A673 (cell line): ENCODE results near the gene SLC7A5.

Experiments used
- EZH2 ChIP-seq: fragments of 200-600 bp; sonication (generic); IDR thresholded peaks from 2 replicates; pipeline ENCODE4 v1.6.1; 2017; ENCODE audit warnings: borderline replicate concordance, low read depth, mild to moderate bottlenecking, mixed read lengths, antibody characterized with exemption, low read length; ENCODE audit not compliant: poor library complexity, severe bottlenecking
- TF ChIP-seq, protein P1 (sequence below): fragments of 300-800, 200-600 bp; sonication (generic); conservative IDR thresholded peaks from 2 replicates; pipeline ENCODE4 v1.5.1; 2017; ENCODE audit warnings: low read depth, mild to moderate bottlenecking, antibody characterized with exemption, low read length, moderate library complexity, mixed read lengths

DNA sequence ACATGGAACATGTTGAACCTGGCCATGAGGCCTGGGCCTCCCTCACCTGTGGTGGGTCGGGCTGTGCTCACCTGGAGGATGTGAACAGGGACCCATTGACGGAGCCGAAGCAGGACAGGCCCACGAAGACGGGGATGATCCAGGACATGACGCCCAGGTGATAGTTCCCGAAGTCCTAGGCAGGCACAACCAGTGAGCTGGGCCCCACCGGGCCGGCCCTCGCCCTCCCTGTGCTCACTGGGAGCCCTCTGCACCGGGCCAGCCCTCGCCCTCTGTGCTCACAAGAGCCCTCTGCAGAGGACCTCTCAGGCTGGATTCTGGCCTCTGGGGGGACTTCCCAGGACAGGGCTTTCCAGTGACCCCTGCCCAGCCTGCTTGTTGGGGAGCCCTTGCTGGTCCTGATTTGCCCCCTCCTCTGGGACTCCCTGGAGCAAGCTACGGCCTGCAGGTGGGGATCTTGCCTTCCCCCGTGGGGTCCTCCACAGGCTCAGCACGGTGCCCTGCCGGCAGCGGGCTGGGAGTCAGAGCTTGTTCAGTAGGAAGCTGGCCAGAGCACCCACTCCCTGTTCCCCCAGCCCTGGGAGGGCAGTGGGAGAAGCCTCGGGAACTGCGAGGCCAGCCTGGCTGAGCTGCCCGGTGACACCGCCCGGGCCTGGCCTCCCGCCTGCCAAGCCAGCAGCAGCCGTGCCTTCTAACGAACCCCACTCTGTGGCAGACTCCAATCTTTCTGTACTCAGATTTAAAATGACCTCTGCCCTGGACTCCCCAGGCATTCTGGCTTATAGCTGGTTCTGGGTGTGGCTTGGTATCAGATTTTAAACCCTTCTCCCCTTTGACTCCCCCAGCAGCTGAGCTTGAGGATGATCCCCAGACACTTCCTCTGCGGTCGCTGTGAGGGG, 30.4 kb downstream of the SLC7A5 start:
- TF ChIP-seq, protein P1, sequence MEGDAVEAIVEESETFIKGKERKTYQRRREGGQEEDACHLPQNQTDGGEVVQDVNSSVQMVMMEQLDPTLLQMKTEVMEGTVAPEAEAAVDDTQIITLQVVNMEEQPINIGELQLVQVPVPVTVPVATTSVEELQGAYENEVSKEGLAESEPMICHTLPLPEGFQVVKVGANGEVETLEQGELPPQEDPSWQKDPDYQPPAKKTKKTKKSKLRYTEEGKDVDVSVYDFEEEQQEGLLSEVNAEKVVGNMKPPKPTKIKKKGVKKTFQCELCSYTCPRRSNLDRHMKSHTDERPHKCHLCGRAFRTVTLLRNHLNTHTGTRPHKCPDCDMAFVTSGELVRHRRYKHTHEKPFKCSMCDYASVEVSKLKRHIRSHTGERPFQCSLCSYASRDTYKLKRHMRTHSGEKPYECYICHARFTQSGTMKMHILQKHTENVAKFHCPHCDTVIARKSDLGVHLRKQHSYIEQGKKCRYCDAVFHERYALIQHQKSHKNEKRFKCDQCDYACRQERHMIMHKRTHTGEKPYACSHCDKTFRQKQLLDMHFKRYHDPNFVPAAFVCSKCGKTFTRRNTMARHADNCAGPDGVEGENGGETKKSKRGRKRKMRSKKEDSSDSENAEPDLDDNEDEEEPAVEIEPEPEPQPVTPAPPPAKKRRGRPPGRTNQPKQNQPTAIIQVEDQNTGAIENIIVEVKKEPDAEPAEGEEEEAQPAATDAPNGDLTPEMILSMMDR, result no peak
- TF ChIP-seq EZH2, result no peak
